Dermis microvascular lymphatic vessel endothelial cell (primary cell): Measurements from ENCODE around the gene SEMA3A. TPM values are rescaled to one million over a fixed set of nuclear protein-coding genes. Genes with fewer than 3 reads are reported as not detected.
A peak's percentile ranks its signal among the peaks of the same experiment; 100 is the strongest.

Experiments used
- DNase-seq, 2 donors: peaks; one replicate each; pipeline versions ENCODE4 v3.0.0 to v3.0.0-alpha.2; 2010; ENCODE audit warnings: low read depth in 2 of 2
- total RNA-seq: library from RNA; depleted of rRNA; stranded (reverse); fragments of >200 nt; gene quantifications from 2 replicates; pipeline ENCODE4 v1.2.1, GENCODE V29; 2014

Gene SEMA3A
- total RNA-seq, 1 donor from 2014 or later = 35.0 TPM

DNA sequence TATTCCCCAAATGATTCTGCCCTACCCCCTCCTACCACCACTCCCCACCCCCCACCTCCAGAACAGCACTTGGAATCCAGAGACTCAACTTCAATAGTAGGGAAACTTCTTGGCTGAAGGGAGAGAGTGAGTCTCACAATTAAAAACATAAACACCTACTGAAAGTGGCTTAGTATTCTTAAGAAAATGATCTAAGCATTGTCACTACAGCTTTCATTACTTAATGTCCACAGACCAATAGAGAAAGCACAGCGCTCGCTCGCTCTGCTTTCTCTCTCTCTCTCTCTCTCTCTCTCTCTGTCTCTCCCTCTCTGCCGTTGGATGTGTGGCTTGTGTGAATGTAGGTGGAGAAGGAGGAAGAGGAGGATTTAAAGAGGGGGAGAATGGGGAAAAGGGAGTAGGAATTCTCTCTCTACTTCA is 1.5 kb upstream of the SEMA3A start:
- DNase-seq = peak in 1 of 2 donors; percentile 62

DNA sequence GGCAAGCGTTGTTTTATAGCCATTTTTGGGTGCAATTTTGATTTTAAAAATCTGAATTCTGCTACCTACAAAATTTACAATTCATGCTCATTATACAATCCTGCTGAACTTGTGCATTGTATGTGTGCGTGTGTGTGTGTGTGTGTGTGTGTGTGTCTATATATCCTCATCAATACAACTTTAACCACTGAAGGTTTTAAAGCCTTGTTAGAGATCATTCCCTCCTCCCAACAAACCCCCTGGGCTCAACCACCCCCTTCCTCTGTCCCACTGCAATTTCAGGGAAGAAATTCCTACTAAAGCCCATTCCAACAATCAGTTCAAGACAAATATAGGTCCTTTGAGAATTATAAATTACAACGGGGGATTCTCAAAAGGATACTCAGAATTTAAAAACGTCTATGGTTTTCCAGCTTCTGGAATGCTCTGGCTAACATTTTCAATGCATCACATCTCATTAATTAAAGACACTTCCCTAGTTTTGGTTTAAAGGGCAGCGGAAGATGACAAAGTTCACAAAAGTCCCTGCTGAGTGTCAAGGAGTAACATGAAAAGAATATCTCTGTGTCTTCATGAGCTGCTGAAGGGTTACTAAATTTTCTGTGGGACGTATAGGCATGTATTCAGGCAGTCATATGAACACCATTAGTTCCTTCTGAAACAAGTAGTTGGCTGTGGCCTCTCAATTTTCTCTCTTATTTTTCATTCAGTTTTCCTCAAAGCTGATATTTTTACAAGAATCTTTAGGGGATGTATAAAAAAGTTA is 889 bp upstream of the SEMA3A start:
- no peak for DNase-seq

DNA sequence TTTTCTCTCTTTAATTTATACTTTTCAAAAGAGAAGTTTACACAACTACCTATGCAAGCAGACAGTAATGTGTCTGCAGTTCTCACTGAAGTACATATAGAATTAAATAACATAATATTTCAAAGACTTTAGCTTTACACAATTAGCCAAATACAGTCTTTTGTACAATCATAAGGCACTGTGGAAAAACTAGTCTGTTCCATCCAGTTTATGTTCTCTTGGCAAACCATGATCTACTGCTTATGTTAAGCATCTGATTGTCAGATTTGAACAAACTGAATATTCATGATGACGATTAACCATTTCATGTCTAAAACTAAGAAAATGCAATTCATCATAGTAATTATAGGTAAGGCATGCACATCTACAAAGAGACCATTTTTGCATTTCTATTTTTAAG is 842 bp downstream of the SEMA3A start:
- DNase-seq = peak in 1 of 2 donors; percentile 27

DNA sequence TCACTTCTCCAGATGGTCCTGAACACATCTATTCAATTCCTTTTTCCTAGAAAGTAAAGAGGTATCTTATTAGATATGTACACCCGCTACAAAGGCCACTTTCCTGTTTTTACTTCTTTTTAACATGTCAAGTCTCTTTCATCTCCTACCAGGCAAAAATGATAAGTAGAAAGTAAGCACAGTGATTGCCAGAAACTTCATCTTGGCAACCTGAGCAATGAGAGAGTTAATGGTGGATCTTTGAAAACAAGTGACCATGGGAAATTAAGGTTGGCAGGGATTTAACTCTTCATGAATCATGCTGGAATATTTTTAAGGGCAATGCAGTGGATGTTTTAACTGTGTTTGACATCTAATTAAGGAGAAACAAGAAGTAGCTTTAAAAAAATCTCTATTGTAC is 2.7 kb downstream of the SEMA3A start:
- peak in 1 of 2 donors; percentile 67 for DNase-seq

DNA sequence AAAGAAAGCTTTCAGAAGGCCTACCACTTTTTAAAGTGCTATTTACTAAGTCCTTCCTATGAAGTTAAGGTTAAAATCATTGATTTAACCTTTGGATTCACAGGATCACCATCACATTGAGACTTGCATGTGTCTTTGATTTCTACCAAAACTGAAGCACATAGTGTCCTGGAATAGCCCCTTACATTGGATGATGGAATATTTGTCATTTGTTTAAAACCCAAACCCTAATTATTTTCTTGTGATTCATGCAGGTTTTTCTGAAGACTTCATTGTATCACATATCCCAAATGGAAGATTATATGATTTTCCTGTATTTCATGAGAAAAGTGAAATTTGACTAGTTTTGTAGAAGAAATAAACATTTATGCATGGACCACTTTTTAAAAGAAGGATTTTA is 3.3 kb downstream of the SEMA3A start:
- DNase-seq = no peak

DNA sequence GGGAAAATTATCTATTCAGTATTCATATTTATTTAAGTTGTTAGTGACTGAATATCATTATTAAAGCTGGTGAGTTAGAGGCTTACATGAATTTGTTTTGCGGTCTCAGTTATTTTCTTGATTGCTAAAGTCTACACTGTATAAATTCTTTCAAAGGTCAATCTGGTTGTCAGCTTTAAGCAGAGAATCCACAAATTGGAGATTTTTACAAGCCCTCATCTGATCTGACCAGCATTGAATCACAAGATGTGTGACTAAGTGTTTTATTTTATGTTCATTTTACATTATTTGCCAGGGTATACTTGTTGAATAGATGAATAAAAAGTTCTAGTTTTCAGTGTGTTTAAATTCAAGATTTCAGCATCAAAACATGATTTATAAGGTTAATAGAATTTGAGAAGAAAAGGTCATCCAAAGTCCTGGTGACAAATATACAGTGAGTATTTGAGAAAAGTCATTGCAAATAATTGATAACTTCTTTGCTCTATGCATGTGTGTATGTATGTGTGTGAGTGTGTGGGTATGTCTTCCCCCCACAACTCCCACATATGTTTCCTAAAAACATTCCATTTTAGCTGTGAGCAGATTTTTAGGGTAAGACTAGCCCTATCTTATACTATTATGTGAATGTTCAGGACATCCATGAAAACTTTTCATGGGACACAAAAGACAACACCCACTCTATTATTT is 4.4 kb downstream of the SEMA3A start:
- DNase-seq = no peak

DNA sequence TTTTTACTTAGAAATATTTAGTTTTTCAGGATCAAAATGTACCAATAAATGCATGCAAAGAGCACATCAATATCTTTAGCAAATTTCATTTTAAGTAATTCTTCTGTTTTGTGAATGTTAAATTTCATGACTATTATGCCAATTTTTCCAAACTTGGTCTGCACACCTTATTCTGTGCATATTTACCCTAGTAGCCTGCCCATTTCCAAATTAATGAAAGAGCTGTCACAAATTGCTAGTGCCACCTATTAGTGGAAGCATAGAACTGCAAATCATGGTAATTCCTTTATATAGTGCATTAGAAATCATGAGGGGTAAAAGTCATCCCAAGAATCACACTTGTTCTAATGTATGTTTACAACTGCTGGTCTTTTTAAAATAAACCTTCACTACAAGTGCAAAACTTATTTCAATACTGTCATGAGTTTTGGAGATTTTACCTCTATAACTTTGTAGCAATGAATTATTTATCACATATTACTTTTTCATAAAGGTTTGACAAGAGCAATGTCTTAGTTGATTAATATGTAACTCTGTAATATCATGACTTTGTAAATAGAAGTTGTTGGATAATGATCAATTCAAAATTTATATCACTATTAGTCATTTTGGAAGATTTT is 5.7 kb downstream of the SEMA3A start:
- DNase-seq = peak in 1 of 2 donors; percentile 53

DNA sequence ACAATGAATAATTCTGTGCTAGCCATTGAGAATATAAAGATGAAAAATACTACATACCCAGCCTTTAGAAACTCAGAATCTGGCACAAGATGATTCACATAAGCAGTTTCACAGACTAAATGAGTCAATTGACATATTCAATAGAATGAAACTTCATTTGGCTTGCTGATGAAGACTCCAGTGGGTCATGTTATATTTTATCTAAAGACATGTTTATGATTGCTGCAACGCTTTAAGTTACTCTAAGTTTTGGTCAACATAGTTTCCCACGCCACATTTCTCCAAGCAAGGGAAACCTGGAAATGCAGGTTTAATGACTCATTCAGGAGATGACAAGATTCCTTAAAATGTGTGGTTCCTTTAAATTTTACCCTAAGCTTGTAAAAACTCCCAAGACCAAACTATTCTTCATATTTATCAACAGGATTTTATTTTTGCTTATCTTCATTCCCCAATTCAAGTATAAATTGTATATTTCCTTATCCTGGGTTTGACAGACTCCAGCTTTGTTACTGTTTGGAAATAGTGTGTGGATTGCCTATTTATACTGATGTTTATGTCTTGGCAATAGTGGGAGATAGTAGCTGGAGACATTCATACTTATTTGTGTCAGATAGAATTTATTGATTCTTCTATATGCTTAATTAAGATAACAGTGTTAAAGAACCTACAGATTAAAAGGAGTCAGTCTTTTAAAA is 6.6 kb downstream of the SEMA3A start:
- DNase-seq = peak in 1 of 2 donors; percentile 78

DNA sequence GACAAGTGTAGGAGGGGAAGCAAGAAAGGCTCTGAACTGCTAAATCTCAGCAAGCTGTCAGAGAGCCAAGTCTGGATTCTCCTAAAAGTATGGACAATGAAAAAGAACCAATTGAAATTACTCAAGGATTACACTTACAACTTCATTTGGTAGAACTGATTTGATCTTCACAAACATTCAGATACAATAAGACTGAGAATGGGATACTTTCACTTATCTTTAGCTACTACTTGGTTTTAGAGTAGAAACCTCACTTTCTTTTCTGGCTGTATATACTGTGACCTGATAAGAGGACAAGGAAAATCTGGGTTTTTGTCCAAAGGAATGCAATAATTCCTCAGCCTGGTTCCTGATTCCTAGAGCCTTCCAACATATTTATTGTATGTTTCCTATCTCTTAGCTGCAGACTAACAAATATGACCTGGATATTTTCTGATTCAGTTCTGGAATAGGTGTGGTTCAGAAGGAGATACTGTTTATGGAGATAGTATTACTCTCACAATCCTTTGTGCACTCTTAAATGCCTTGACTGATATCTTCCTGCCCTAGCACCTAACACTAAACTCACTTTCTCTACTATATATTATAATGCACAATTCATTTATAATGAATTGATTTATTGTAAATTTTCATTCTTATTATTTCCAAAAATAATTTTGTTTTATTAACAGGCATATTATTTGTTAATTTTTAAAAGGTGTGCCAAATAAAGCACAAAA is 7.3 kb downstream of the SEMA3A start:
- no peak for DNase-seq

DNA sequence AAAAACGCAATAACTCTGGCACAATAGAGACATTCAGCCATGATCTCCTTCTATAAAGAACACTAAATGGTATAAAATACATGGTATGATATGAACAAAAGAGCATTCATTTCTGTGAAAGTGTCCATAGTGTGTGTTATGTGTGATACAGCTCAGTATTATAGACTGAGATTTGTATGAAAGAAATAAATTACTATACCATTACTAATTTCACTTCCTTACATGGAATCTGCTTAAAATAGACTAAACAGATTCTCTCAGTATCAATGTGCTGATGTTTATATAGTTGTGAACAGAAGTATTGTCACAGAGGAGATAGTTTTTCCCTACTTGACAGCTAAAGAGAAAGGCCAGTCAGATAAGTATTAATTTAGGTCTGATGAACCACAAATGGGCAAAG is 10.8 kb downstream of the SEMA3A start:
- no peak for DNase-seq

DNA sequence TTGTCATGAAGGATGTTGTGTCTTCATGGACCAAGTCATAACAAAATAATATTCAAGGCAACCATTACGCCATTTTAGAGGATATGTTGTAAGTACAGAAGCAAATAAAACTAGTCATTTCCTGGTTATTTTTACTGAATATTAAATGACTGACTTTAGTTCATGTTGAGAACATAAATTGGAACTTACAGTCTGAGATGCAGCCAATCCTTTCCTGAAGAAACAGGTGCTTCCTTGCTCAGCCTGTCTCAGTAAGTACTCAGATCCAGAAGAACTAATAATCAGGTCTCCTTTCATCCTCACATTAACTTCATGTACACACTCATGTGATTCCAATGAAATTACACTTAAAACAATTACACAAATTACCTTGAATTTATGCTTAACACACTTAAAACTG is 12.3 kb downstream of the SEMA3A start:
- DNase-seq = peak in 1 of 2 donors; percentile 70

DNA sequence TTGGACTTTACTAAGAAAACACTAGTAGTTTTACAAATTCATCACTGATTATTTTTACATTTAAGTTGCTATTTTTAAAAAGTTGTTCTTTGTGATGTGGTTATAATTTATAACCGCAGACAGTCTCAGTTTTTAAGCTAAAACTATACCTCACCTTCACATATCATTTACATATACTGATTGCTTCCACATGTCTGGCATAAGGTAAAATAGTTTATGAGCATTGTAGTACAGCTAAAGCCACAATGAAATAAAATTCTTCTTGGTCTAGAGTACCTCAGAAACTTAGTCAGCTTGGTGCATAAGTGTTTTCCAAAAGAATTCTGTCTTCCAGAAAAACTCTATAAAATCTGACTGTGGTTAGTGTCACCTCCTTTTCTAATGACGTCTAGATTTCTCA is 13.0 kb downstream of the SEMA3A start:
- no peak for DNase-seq

DNA sequence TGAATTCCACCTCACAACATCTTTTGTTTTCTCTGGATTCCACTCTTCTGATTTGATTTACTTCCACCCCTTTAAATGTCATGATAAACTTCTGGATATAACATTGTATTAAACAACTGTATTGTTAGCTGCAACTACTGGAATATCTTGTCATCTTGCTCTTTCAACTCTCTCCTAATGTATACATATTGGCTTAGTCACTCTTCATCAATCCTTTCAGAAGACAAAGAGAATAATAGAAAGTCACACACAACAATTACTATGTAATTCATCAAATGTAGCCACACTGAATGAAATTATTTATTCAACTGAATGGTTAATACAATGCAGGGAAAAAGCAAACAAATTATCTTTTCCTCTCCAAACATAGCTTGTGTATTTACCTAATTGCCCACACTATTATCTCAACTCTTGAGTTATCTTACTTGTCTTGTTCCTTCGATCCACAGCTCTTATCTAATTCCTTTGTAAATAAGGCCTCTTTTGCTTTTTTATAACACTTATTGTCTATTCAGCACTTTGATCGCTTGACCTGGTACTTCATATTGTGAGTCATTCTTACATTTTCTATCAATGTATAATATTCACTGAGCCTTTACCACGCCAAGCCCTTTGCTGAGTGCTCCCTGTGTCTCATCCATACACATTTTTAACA is 16.7 kb downstream of the SEMA3A start:
- no peak for DNase-seq

DNA sequence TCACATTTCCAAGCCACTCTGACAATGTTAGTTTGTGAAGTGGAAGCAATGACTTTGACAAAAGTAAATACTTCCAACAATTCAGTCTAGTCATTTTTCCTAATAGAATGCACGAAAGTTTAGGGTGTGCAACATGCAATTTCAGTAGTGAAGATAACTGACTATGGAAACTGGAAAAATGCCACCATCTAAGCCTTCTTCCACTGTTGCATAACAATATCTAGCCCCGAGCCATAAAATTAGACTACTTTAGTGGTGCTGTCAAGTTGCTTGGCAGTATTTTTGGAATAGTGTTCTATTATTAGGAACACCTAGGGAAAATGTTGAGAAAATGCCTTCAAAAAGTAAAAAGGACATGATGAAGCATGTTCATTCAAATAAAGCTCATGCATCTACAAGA is 17.9 kb downstream of the SEMA3A start:
- no peak for DNase-seq

DNA sequence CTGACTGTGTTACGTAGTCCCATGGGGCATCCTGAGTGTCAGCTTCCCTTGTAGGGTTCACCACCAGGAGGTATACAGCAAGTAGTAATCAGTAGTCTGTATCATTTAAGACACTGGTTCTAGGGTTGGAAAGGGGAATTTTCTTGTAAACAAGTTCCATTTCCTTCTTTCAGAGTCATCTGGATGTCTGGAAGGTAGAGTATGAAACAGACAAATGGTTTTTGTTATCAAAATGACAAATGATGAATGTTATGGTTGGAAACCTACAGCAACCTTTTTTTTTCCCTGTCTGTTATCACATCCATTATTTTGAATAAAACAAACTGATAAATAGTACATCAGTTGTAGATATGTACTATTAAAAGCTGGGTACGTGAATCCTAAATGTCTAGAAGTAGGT is 19.1 kb downstream of the SEMA3A start:
- DNase-seq = no peak

DNA sequence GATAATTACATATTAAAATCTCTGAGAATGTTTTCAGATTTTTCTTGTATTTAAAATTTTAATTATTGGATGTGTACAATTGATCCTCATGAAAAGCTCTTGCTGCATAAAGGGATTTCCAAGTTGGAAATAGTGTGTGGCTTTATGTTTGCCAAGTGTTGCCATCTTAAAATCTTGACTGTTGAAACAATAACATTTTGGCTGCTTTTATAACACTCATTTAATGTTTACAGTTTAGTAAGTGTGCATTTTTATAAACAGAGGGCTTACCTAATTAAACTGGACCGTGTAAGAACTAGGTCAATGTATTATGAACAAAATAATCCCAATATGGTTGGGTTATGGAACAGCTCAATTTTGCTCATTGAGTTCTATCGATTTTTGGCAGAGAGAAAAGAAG is 23.9 kb downstream of the SEMA3A start:
- no peak for DNase-seq

DNA sequence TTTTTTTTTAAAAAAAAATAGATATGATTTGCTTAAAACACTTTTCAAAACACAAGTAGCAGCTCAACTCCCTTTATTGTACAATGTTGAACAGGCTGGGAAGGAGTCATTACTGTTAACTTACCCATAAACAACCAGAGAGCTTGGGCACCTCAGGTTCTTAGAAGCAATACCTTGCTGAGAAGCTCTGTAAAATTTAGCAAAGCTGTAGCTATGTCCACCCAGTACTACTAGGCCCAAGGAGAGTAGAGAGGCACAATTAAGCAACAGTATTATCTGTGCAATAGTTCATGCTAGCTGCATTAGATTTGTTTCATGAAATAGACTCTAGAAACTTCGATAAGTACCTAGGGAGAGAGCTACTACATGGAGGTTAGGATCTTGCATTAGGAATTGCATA is 32.0 kb downstream of the SEMA3A start:
- DNase-seq = no peak

DNA sequence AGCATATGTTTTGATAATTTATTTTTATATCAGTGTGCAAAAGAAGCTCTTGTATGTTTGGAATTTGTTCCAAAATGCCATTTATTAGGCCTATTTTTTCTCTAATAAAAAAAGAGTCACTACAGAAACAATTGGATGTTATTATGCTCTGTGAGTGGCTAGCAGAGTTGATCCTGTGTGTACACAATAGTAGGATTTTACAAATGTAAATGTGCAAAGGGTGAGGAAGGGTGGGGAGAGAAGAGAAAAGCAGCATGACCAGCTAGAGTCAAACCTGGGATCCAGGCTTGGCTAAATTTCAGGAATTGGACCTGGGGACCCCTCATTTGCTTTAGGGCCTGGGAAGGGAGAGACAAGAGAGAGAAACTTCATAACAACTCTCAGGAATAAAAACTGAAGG is 32.5 kb downstream of the SEMA3A start:
- DNase-seq = no peak

DNA sequence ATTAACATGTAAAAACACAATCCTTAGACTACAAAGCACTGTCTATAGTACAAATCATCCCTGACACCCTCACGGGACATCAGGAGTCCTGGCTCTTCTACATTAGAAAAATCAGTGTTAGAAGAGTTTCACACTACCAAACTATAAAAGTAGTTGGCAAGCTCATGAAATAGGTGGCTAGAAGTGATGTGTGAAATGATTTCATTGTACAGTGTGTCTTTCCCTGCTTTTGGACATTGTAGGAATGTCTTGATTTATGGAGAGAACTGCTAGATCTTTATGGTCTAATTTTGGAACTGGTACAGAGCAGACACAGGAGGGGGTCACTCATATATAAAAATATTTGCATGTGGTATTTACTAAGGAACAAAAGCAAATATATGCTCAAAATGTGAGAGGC is 33.2 kb downstream of the SEMA3A start:
- no peak for DNase-seq

DNA sequence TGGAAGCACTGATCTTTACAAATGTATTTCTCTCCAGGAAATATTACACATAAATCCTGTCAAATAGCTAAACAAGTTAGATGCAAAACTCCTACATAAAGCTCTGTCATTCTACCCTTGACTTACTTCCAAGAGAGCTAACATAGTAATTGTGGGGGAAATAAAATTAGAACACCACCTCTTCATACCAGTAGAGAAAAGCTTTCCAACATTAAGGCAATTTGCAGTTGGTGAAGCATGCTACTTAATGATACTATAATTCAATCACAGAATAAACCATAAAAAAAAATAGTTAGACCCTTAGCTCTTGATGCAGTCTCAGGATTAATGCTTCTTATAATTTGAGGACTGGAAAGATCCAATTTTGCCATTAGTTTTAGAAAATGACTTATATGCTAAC is 35.2 kb downstream of the SEMA3A start:
- no peak for DNase-seq

DNA sequence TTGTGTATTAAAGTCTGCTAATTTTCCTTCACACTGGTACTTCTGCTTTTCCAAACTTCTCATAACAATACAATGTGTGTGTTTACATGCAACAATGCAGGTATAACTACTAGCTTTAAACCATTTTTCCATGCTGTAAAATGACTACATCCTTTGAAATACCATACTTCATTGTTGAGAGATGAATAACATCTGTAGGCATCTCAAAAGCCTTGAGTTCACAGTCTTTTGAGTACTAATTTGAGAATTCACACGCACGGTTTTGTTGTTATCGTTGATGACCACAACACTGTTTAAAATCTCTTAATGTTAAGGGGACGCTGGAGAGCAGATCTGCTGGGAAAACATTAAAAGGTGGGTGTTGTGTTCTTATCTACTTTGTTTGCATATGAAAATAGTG is 37.4 kb downstream of the SEMA3A start:
- no peak for DNase-seq
